PC-9 (cell line): ENCODE data around the gene LRRC7. TPM values are rescaled to one million over a fixed set of nuclear protein-coding genes. Genes with fewer than 3 reads are reported as not detected.

Experiments used
- BruUV-seq: library from RNA; stranded (reverse); fragments of 400-500 nt; replicated peaks from 2 replicates; lab custom pipeline; 2021; lab: Mats Ljungman, UMichigan
- CTCF ChIA-PET: fragments of 300-600 bp; sonication (Branson Sonifier 250); formaldehyde crosslinking; loops from one replicate; lab custom pipeline; 2022; ENCODE audit warnings: antibody characterized with exemption; lab: Charles Lee
- POLR2A ChIA-PET: fragments of 300-600 bp; sonication (Branson Sonifier 250); formaldehyde crosslinking; loops from one replicate; lab custom pipeline; 2022; ENCODE audit warnings: antibody characterized with exemption; ENCODE audit not compliant: unreplicated experiment; lab: Charles Lee
- DNase-seq, 2 experiments: peaks; one replicate each; pipeline versions ENCODE4 v3.0.0 to v3.0.0-alpha.2; 2015 to 2022; ENCODE audit warnings: mixed read lengths in 1 of 2
- H2AFZ ChIP-seq: fragments of 200-600 bp; sonication (generic); 2 replicates; pipeline ENCODE4 v1.8.1; 2017; ENCODE audit warnings: antibody characterized with exemption
- H3F3A ChIP-seq: fragments of 200-600 bp; sonication (generic); 2 replicates; pipeline ENCODE4 v1.8.1; 2017; ENCODE audit warnings: antibody characterized with exemption, mild to moderate bottlenecking, low read depth; ENCODE audit not compliant: insufficient read depth
- H3K27ac ChIP-seq: fragments of 200-600 bp; sonication (generic); 2 replicates; pipeline ENCODE4 v1.6.1; 2016; ENCODE audit warnings: mixed run types
- H3K27me3 ChIP-seq: fragments of 200-600 bp; sonication (generic); 2 replicates; pipeline ENCODE4 v1.6.1; 2016; ENCODE audit warnings: low read depth, mixed run types; ENCODE audit not compliant: insufficient read depth
- H3K36me3 ChIP-seq: fragments of 200-600 bp; sonication (generic); 2 replicates; pipeline ENCODE4 v1.6.1; 2016; ENCODE audit warnings: low read depth, mixed run types
- H3K4me1 ChIP-seq: fragments of 200-600 bp; sonication (generic); replicated peaks from 2 replicates; pipeline ENCODE4 v1.6.1; 2016; ENCODE audit warnings: mixed run types; ENCODE audit not compliant: insufficient read depth
- H3K4me2 ChIP-seq: fragments of 200-600 bp; sonication (generic); 2 replicates; pipeline ENCODE4 v1.6.1; 2017; ENCODE audit warnings: mixed run types
- H3K4me3 ChIP-seq: fragments of 200-600 bp; sonication (generic); 2 replicates; pipeline ENCODE4 v1.6.1; 2016; ENCODE audit warnings: mixed run types
- H3K79me2 ChIP-seq: fragments of 200-600 bp; sonication (generic); 2 replicates; pipeline ENCODE4 v1.6.1; 2017; ENCODE audit warnings: low read depth, mixed run types
- H3K9me2 ChIP-seq: fragments of 200-600 bp; sonication (generic); 2 replicates; pipeline ENCODE4 v1.8.1; 2017; ENCODE audit warnings: mild to moderate bottlenecking; ENCODE audit not compliant: insufficient read depth
- H3K9me3 ChIP-seq: fragments of 200-600 bp; sonication (generic); 2 replicates; pipeline ENCODE4 v1.8.1; 2016; ENCODE audit warnings: low read depth; ENCODE audit not compliant: insufficient read depth
- H4K20me1 ChIP-seq: fragments of 200-600 bp; sonication (generic); 2 replicates; pipeline ENCODE4 v1.8.1; 2017; ENCODE audit not compliant: insufficient read depth
- CTCF ChIP-seq: fragments of 200-600 bp; sonication (generic); conservative IDR thresholded peaks from 2 replicates; pipeline ENCODE4 v1.6.1; 2017; ENCODE audit warnings: mixed run types, antibody characterized with exemption, mild to moderate bottlenecking, moderate library complexity
- EZH2 ChIP-seq: fragments of 200-600 bp; sonication (generic); IDR thresholded peaks from 2 replicates; pipeline ENCODE4 v1.8.0; 2017; ENCODE audit warnings: antibody characterized with exemption, low read depth
- intact Hi-C: fragments of 100-400 bp; cut with micrococcal nuclease; formaldehyde crosslinking; loops from one replicate; pipeline ENCODE4 v1.10.0; 2022; ENCODE audit not compliant: unreplicated experiment
- total RNA-seq: library from RNA; stranded (reverse); gene quantifications from 2 replicates; pipeline ENCODE4 v1.2.3, GENCODE V29; 2021

The LRRC7 gene
- total RNA-seq, 1 experiment from 2014 or later = not detected

- CTCF ChIA-PET = no interaction called here
- BruUV-seq = no TSS peak
Observed at GRCh38 chr1:69661686-69662085, 94.0 kb downstream of the LRRC7 start.

GRCh38 chr1:69662321-69662720, 94.6 kb downstream of the LRRC7 start:
- Histone ChIP-seq H3K4me1 (no peaks in the 10 kb centered on the region), H3F3A (no peaks in the 10 kb centered on the region), H3K4me2 (no peak overlapping the region), H3K27ac (no peak overlapping the region), H3K36me3 (no peaks in the 10 kb centered on the region), H3K9me2 (no peaks in the 10 kb centered on the region), H3K79me2 (no peaks in the 10 kb centered on the region), H3K9me3 (no peaks in the 10 kb centered on the region), H2AFZ (no peak overlapping the region), H4K20me1 (no peaks in the 10 kb centered on the region), H3K27me3 (no peaks in the 10 kb centered on the region), H3K4me3 (no peak overlapping the region)
- BruUV-seq = no TSS peak
- POLR2A ChIA-PET = no interaction called here
- TF ChIP-seq EZH2 (no peak), CTCF (no peak)
- intact Hi-C loops = no loop called here
- no peak for DNase-seq
- CTCF ChIA-PET = no interaction called here

More at GRCh38 chr1:69661686-69662085, 94.0 kb downstream of the LRRC7 start:
- no peaks in the 10 kb centered on the region for H3K9me2 ChIP-seq
- H4K20me1 ChIP-seq = no peaks in the 10 kb centered on the region
- TF ChIP-seq CTCF = no peak
- TF ChIP-seq EZH2 = no peak
- no peak overlapping the region for H2AFZ ChIP-seq
- no peaks in the 10 kb centered on the region for H3K79me2 ChIP-seq
- intact Hi-C loops = no loop called here
- no peak overlapping the region for H3K4me2 ChIP-seq
- H3K27ac ChIP-seq = no peak overlapping the region
- no peak overlapping the region for H3K4me3 ChIP-seq
- H3K9me3 ChIP-seq = no peaks in the 10 kb centered on the region
- no peaks in the 10 kb centered on the region for H3F3A ChIP-seq
- POLR2A ChIA-PET = no interaction called here
- no peaks in the 10 kb centered on the region for H3K36me3 ChIP-seq
- DNase-seq = no peak
- H3K27me3 ChIP-seq = no peaks in the 10 kb centered on the region
- no peaks in the 10 kb centered on the region for H3K4me1 ChIP-seq

- Histone ChIP-seq H3K4me3 (no peak overlapping the region), H3K27ac (no peak overlapping the region), H3K36me3 (no peaks in the 10 kb centered on the region), H3K27me3 (no peaks in the 10 kb centered on the region), H3K9me3 (no peaks in the 10 kb centered on the region), H4K20me1 (no peaks in the 10 kb centered on the region), H3K4me1 (no peaks in the 10 kb centered on the region), H3K4me2 (no peak overlapping the region), H2AFZ (no peak overlapping the region), H3K79me2 (no peaks in the 10 kb centered on the region), H3F3A (no peaks in the 10 kb centered on the region), H3K9me2 (no peaks in the 10 kb centered on the region)
- DNase-seq = no peak
- no TSS peak for BruUV-seq
- ChIA-PET CTCF (no interaction called here), POLR2A (no interaction called here)
- intact Hi-C loops = no loop called here
- TF ChIP-seq EZH2 (no peak), CTCF (no peak)
Observed at GRCh38 chr1:69671363-69672010, 103.8 kb downstream of the LRRC7 start.
